Lower leg skin (tissue), 4 donors: Measurements from ENCODE around the gene PEDS1. TPM values are rescaled to one million over a fixed set of nuclear protein-coding genes. Genes with fewer than 3 reads are reported as not detected.

Experiments used
- DNase-seq, 2 donors: peaks; one replicate each; pipeline ENCODE4 v3.0.0-alpha.2; 2019; ENCODE audit warnings: low spot score in 2 of 2
- H3K4me3 ChIP-seq: fragments of 200-600 bp; sonication (generic); 2 replicates; pipeline ENCODE4 v1.5.1; 2017; ENCODE audit warnings: mild to moderate bottlenecking, low read depth; ENCODE audit not compliant: poor library complexity, severe bottlenecking
- CTCF ChIP-seq, 3 donors: fragments of 450-650 bp; IDR thresholded peaks; one replicate each; pipeline ENCODE4 v1.5.1; 2016; ENCODE audit warnings: antibody characterized with exemption in 3 of 3, mild to moderate bottlenecking in 3 of 3, moderate library complexity in 2 of 3
- POLR2A ChIP-seq, 2 donors: fragments of 450-650 bp; IDR thresholded peaks; one replicate each; pipeline ENCODE4 v1.6.1; 2016 to 2017; ENCODE audit warnings: antibody characterized with exemption in 2 of 2, mild to moderate bottlenecking in 1 of 2, moderate library complexity in 1 of 2
- WGBS, 2 donors: methylation state at CpG; one replicate each; pipeline ENCODE4 v1.1.5; 2018; 5-methylcytosine and 5-hydroxymethylcytosine counted together
- intact Hi-C: fragments of 100-400 bp; cut with DNase I; formaldehyde crosslinking; loops from one replicate; pipeline ENCODE4 v1.15.0; 2023; ENCODE audit warnings: low total_unique reads
- total RNA-seq, 4 donors: library from RNA; depleted of rRNA; stranded (reverse); fragments of >200 nt; gene quantifications; one replicate each; pipeline ENCODE4 v1.1.0, GENCODE V29; 2016

The PEDS1 gene
- total RNA-seq, 4 donors from 2014 or later: 47.3 to 69.3 (median 59.6) TPM

GRCh38 chr20:50194831-50195523 is 41.5 kb upstream of the PEDS1 start:
- no peak for TF ChIP-seq CTCF (IDR thresholded peaks at IDR 0.05)
- no peak for TF ChIP-seq POLR2A (IDR thresholded peaks at IDR 0.05)
- 68 to 83% methylated on average over 8 of the region's 8 CpGs for WGBS, 2 donors
- intact Hi-C loops: loop anchor here (10.0 kb wide), 1 partner anchor 150 kb away; no protein-coding TSS in a partner anchor
- DNase-seq: no peak
- no peak overlapping the region for H3K4me3 ChIP-seq

- no peak for TF ChIP-seq CTCF (IDR thresholded peaks at IDR 0.05)
- TF ChIP-seq POLR2A (IDR thresholded peaks at IDR 0.05): no peak
- WGBS, 2 donors: 60 to 63% methylated on average over 7 of the region's 7 CpGs
- intact Hi-C loops: loop anchor here (10.0 kb wide), 1 partner anchor 150 kb away; no protein-coding TSS in a partner anchor
- H3K4me3 ChIP-seq: peak overlapping the region; percentile 89
- no peak for DNase-seq
These were observed 40.9 kb upstream of the PEDS1 start for GRCh38 chr20:50194422-50194830.

- peak overlapping the region; percentile 89 for H3K4me3 ChIP-seq
- intact Hi-C loops: loop anchor here (10.0 kb wide), 1 partner anchor 151 kb away; no protein-coding TSS in a partner anchor
- DNase-seq: peak in 1 of 2 donors; percentile 33
- TF ChIP-seq POLR2A (IDR thresholded peaks at IDR 0.05): no peak
- no peak for TF ChIP-seq CTCF (IDR thresholded peaks at IDR 0.05)
- 40 to 53% methylated on average over 11 to 16 of the region's 16 CpGs for WGBS, 2 donors
These were observed 40.4 kb upstream of the PEDS1 start for GRCh38 chr20:50193836-50194421.

GRCh38 chr20:50193199-50193835 is 39.8 kb upstream of the PEDS1 start:
- DNase-seq: no peak
- intact Hi-C loops: loop anchor here (10.0 kb wide), 1 partner anchor 151 kb away; no protein-coding TSS in a partner anchor
- 29 to 41% methylated on average over 10 of the region's 10 CpGs for WGBS, 2 donors
- no peak for TF ChIP-seq CTCF (IDR thresholded peaks at IDR 0.05)
- no peak for TF ChIP-seq POLR2A (IDR thresholded peaks at IDR 0.05)
- H3K4me3 ChIP-seq: peak overlapping the region; percentile 89

GRCh38 chr20:50192364-50193198 is 39.1 kb upstream of the PEDS1 start:
- intact Hi-C loops: loop anchor here (10.0 kb wide), 1 partner anchor 152 kb away; no protein-coding TSS in a partner anchor
- 5 to 6% methylated on average over 25 of the region's 25 CpGs for WGBS, 2 donors
- TF ChIP-seq CTCF (IDR thresholded peaks at IDR 0.05): no peak
- H3K4me3 ChIP-seq: peak overlapping the region; percentile 89
- peak; percentile 85 to 95 for DNase-seq
